Skeletal muscle tissue (tissue), 4 donors: Measurements from ENCODE around the gene FAM131C. TPM values are rescaled to one million over a fixed set of nuclear protein-coding genes. Genes with fewer than 3 reads are reported as not detected.

Experiments used
- H3K27ac ChIP-seq: one replicate; pipeline ENCODE4 v1.7.0; 2013; ENCODE audit warnings: mild to moderate bottlenecking, low read depth, low read length, inconsistent platforms
- H3K27me3 ChIP-seq, 3 donors: one replicate each; pipeline ENCODE4 v1.7.0; 2013; ENCODE audit warnings: low read length in 3 of 3; ENCODE audit not compliant: control insufficient read depth in 3 of 3, insufficient read depth in 3 of 3
- H3K36me3 ChIP-seq, 3 donors: one replicate each; pipeline ENCODE4 v1.7.0; 2013; ENCODE audit warnings: low read length in 3 of 3; ENCODE audit not compliant: control insufficient read depth in 3 of 3, insufficient read depth in 3 of 3
- H3K4me1 ChIP-seq, 3 donors: one replicate each; pipeline ENCODE4 v1.7.0; 2013; ENCODE audit warnings: low read length in 3 of 3, mild to moderate bottlenecking in 3 of 3; ENCODE audit not compliant: control insufficient read depth in 3 of 3, insufficient read depth in 3 of 3
- H3K4me3 ChIP-seq, 3 donors: one replicate each; pipeline ENCODE4 v1.7.0; 2013; ENCODE audit warnings: low read length in 3 of 3
- H3K9ac ChIP-seq, 3 donors: one replicate each; pipeline ENCODE4 v1.7.0; 2013; ENCODE audit warnings: low read length in 3 of 3, mild to moderate bottlenecking in 3 of 3, moderate library complexity in 2 of 3, low read depth in 1 of 3
- H3K9me3 ChIP-seq, 3 donors: one replicate each; pipeline ENCODE4 v1.7.0; 2013; ENCODE audit warnings: low read length in 3 of 3; ENCODE audit not compliant: control insufficient read depth in 3 of 3
- total RNA-seq: library from RNA; depleted of rRNA; stranded (reverse); fragments of >200 nt; gene quantifications from one replicate; pipeline ENCODE4 v1.2.3, GENCODE V29; 2014
- donor health status: Osteomylitis.

Gene FAM131C
- total RNA-seq, 1 donor from 2014 or later = not detected

DNA sequence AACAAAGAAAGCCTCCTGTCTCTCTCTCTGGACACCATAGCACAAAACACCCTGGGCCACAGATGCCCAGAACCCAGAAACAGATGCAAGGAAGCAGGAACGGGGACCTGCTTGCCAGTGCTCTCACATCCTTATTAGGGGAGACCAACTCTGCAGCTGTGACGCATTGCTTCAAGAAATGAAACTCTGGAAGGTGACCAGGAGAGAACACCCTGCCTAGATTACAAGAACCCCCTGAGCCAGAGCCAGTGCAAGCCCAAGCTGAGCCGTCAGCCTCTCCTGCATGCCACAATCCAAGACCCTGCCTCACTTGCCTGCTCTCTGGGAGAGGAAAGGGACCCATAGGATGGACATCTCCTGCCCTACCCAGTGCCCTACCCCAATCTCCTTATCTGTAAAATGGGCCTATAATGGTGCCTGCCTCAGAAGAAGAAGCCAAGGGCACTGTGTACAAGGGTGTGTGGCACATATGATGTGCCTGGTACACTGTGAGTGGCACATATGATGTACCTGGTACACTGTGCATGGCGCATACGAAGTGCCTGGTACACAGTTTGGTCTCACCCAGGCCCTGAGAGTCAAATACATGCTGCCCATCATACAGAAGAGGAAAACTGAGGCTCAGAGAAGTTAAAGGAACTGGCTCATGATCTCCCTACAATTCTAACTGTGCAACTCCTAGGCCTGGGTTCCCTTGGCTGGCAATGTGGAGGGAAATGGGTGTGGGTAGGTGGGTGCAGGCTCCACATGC is 16.8 kb upstream of the FAM131C start:
- H3K27ac ChIP-seq = no peak overlapping the region
- H3K4me3 ChIP-seq = no peak overlapping the region
- no peaks in the 10 kb centered on the region for H3K36me3 ChIP-seq
- H3K9me3 ChIP-seq = no peaks in the 10 kb centered on the region
- H3K9ac ChIP-seq = no peak overlapping the region
- H3K27me3 ChIP-seq = peaks cover 1 to 6% (median 1%) of the 10 kb centered on the region in 3 donors
- H3K4me1 ChIP-seq = peaks cover 0 to 8% (median 0%) of the 10 kb centered on the region in 3 donors

DNA sequence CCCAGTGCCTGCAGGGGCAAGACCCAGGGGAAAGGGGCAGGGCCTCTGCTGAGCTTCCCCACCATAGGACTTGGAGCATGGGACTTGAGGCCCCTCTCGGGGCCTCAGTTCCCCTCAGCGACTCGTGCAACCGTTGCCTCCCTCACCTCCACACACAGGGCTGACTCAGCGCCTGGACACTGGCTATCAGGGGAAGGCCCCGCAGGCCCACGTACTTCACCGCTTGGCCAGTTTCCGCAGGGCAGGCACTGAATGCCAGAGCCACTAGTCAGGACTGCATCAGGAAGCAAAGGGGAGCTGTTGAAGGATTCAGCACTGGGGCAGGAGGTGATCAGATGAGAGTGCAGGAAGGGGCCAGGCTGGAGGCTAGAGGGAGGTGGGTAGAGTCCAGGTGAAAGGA is 15.5 kb upstream of the FAM131C start:
- Histone ChIP-seq H3K9ac (no peak overlapping the region), H3K27me3 (peaks cover 0 to 3% (median 0%) of the 10 kb centered on the region in 3 donors), H3K4me1 (peaks cover 0 to 9% (median 0%) of the 10 kb centered on the region in 3 donors), H3K4me3 (no peak overlapping the region), H3K9me3 (no peaks in the 10 kb centered on the region), H3K27ac (no peak overlapping the region), H3K36me3 (no peaks in the 10 kb centered on the region)

- H3K4me1 ChIP-seq = peaks cover 0 to 9% (median 0%) of the 10 kb centered on the region in 3 donors
- H3K27ac ChIP-seq = no peak overlapping the region
- peaks cover 0 to 3% (median 0%) of the 10 kb centered on the region in 3 donors for H3K27me3 ChIP-seq
- no peaks in the 10 kb centered on the region for H3K36me3 ChIP-seq
- H3K9ac ChIP-seq = no peak overlapping the region
- H3K4me3 ChIP-seq = no peak overlapping the region
- H3K9me3 ChIP-seq = no peaks in the 10 kb centered on the region
These were observed 15.0 kb upstream of the FAM131C start for GRCh38 chr1:16088351-16088911.

- Histone ChIP-seq H3K4me1 (peaks cover 0 to 10% (median 0%) of the 10 kb centered on the region in 3 donors), H3K27ac (no peak overlapping the region), H3K36me3 (no peaks in the 10 kb centered on the region), H3K27me3 (peaks cover 0 to 3% (median 0%) of the 10 kb centered on the region in 3 donors), H3K9ac (no peak overlapping the region), H3K4me3 (no peak overlapping the region), H3K9me3 (no peaks in the 10 kb centered on the region)
These were observed 14.3 kb upstream of the FAM131C start for GRCh38 chr1:16087733-16088132.

DNA sequence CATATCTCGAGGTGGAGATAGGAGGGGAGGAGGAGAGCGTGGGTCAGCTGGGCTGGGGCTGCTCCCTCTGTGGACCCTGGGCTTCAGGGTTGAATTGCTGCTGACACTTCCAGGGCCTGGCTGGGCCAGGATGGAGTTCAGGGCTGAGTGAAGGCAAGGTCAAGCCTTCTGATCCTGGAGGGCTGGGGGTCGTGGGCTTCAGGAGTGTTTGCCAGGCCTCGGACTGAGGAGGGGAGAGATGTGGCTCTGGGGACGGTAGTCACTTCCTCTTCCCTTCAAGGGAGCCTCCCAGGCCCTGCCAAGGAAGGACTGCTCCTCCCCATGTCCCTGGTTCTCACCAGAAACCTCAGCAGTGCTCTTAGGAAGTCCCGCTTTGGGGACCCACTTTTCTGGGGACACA is 12.1 kb upstream of the FAM131C start:
- no peaks in the 10 kb centered on the region for H3K36me3 ChIP-seq
- peaks cover 0 to 16% (median 0%) of the 10 kb centered on the region in 3 donors for H3K4me1 ChIP-seq
- no peaks in the 10 kb centered on the region for H3K9me3 ChIP-seq
- H3K27ac ChIP-seq = no peak overlapping the region
- H3K4me3 ChIP-seq = no peak overlapping the region
- H3K27me3 ChIP-seq = no peaks in the 10 kb centered on the region
- no peak overlapping the region for H3K9ac ChIP-seq

GRCh38 chr1:16083486-16083885 is 10.0 kb upstream of the FAM131C start:
- H3K36me3 ChIP-seq = no peaks in the 10 kb centered on the region
- peaks cover 5 to 22% (median 8%) of the 10 kb centered on the region in 3 donors for H3K4me1 ChIP-seq
- no peak overlapping the region for H3K27ac ChIP-seq
- no peak overlapping the region for H3K9ac ChIP-seq
- H3K4me3 ChIP-seq = no peak overlapping the region
- H3K9me3 ChIP-seq = no peaks in the 10 kb centered on the region
- H3K27me3 ChIP-seq = no peaks in the 10 kb centered on the region

- Histone ChIP-seq H3K4me1 (peaks cover 5 to 19% (median 8%) of the 10 kb centered on the region in 3 donors), H3K4me3 (no peak overlapping the region), H3K9ac (peak overlapping the region in 1 of 3 donors; percentile 33), H3K27ac (no peak overlapping the region), H3K27me3 (no peaks in the 10 kb centered on the region), H3K9me3 (no peaks in the 10 kb centered on the region), H3K36me3 (no peaks in the 10 kb centered on the region)
These were observed 9.0 kb upstream of the FAM131C start for GRCh38 chr1:16082283-16083038.

GRCh38 chr1:16081636-16082035 is 8.2 kb upstream of the FAM131C start:
- no peak overlapping the region for H3K27ac ChIP-seq
- H3K4me1 ChIP-seq = peaks cover 8 to 23% (median 10%) of the 10 kb centered on the region in 3 donors
- no peaks in the 10 kb centered on the region for H3K27me3 ChIP-seq
- no peak overlapping the region for H3K9ac ChIP-seq
- H3K4me3 ChIP-seq = no peak overlapping the region
- H3K36me3 ChIP-seq = no peaks in the 10 kb centered on the region
- H3K9me3 ChIP-seq = no peaks in the 10 kb centered on the region

- H3K4me3 ChIP-seq = no peak overlapping the region
- no peaks in the 10 kb centered on the region for H3K9me3 ChIP-seq
- H3K27me3 ChIP-seq = peaks cover 0 to 6% (median 0%) of the 10 kb centered on the region in 3 donors
- H3K4me1 ChIP-seq = peaks cover 8 to 26% (median 19%) of the 10 kb centered on the region in 3 donors
- no peaks in the 10 kb centered on the region for H3K36me3 ChIP-seq
- H3K9ac ChIP-seq = no peak overlapping the region
- H3K27ac ChIP-seq = no peak overlapping the region
These were observed 7.1 kb upstream of the FAM131C start for GRCh38 chr1:16080422-16081150.
